ENCODE data around the gene TOMM70.
A peak's percentile ranks its signal among the peaks of the same experiment; 100 is the strongest.

Gene TOMM70

DNA sequence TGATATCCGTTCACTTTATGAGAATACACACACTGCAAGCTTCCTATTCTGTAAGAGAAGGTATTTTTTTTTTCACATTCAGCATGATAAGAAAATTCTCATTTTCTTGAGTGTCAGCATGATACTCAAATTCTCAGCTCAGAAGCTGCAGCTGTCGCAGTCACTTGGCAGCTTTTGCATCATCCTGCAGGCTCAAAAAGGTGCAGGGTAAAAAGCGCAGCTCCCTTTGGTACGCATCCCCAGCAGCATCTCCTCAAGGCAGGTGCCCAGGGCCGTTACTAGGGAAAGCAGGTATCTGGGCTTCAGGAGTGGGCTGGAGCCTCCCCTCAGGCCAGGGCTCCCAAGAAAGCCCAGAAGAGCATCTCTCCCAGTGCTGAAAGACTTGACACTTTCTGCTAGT, 22.7 kb upstream of the TOMM70 start:
- no peak overlapping the region for H3K27ac Mint-ChIP-seq
- no peaks in the 10 kb centered on the region for H3K4me1 Mint-ChIP-seq (ENCODE audit: low read depth)
- no peak overlapping the region for H3K4me3 Mint-ChIP-seq
- H3K9me3 Mint-ChIP-seq, result no peaks in the 10 kb centered on the region
- H3K27me3 Mint-ChIP-seq, result peaks cover 15% of the 10 kb centered on the region
- no peak for DNase-seq
- no peaks in the 10 kb centered on the region for H3K36me3 Mint-ChIP-seq (ENCODE audit: low read depth)

DNA sequence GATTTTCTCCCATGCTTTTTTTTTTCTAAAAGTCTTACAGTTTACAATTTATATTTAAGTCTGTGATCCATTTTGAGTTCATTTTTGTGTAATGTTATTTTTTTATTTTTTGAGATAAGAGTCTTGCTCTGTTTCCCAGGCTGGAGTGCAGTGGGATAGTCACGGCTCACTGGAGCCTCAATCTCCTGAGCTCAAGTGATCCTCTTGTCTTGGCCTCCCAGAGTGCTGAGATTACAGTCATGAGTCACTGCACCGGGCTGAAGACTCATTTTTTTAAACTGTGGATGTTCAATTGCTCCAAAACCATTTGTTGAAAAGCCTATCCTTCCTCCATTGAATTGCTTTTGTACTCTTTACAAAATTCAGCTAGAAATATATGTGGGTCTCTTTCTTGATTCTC, 20.0 kb upstream of the TOMM70 start:
- H3K36me3 Mint-ChIP-seq (ENCODE audit: low read depth), result no peaks in the 10 kb centered on the region
- H3K9me3 Mint-ChIP-seq, result no peaks in the 10 kb centered on the region
- peaks cover 12% of the 10 kb centered on the region for H3K27me3 Mint-ChIP-seq
- no peak for DNase-seq
- H3K4me1 Mint-ChIP-seq (ENCODE audit: low read depth), result no peaks in the 10 kb centered on the region
- no peak overlapping the region for H3K4me3 Mint-ChIP-seq
- no peak overlapping the region for H3K27ac Mint-ChIP-seq

DNA sequence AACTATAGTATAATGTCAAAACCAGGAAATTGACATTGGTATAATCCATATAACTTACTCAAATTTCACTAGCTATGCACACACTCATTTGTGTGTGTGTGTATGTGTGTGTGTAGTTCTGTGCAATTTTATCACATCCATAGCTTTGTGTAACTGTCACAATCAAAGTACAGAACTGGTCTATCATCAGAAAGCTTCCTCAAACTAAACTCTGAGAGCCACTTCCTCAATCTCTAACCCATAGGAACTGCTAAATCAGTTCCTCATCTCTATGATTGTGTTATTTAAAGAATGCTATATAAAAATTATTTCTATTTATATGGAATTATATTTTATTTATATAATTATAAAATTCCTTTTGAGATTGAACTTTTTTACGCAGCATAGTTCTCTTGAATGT, 18.5 kb upstream of the TOMM70 start:
- Mint-ChIP-seq H3K36me3 (ENCODE audit: low read depth) (no peaks in the 10 kb centered on the region), H3K27me3 (peaks cover 6% of the 10 kb centered on the region), H3K9me3 (no peaks in the 10 kb centered on the region), H3K27ac (no peak overlapping the region), H3K4me3 (no peak overlapping the region), H3K4me1 (ENCODE audit: low read depth) (no peaks in the 10 kb centered on the region)
- DNase-seq, result no peak

DNA sequence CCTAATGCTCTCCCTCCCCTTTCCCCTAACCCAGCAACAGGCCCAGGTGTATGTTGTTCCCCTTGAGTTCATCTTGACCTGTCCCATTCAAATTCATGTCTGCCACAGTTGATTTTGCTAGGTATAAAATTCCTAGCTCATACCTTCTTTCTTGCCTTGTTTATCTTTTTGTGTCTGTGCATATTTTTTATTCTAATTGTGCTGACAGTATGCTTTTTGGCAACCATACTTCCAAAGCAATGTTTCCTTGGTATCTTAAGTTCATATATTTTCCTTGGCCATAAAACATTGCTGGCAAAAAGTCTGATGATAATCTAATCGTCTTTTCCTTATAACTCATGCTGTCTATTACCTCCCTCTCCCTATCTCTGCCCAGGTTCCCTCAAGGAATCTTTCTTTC, 16.0 kb upstream of the TOMM70 start:
- DNase-seq, result no peak
- no peak overlapping the region for H3K4me3 Mint-ChIP-seq
- peaks cover 14% of the 10 kb centered on the region for H3K36me3 Mint-ChIP-seq (ENCODE audit: low read depth)
- peaks cover 15% of the 10 kb centered on the region for H3K9me3 Mint-ChIP-seq
- H3K4me1 Mint-ChIP-seq (ENCODE audit: low read depth), result no peaks in the 10 kb centered on the region
- no peak overlapping the region for H3K27ac Mint-ChIP-seq
- no peaks in the 10 kb centered on the region for H3K27me3 Mint-ChIP-seq

DNA sequence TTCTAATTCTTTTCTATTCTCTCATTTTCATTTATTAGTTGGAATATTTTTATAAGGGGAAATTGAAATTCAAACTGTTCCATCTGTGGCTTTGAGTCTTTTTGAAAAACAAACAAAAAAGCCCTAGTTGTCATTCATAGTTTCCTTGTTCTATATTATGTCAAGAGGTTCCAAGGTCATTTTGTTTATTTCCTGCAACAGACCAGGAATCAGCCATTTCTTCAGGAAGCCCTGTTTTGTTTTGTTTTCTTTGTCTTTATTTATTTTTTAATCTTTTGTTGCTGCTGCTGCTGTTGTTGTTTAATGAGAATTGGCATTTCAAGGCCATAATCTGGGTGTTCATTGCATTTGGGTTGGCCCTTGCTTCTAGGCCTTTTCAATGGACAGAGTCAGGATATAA, 15.3 kb upstream of the TOMM70 start:
- H3K27ac Mint-ChIP-seq, result no peak overlapping the region
- H3K4me1 Mint-ChIP-seq (ENCODE audit: low read depth), result no peaks in the 10 kb centered on the region
- peaks cover 16% of the 10 kb centered on the region for H3K9me3 Mint-ChIP-seq
- DNase-seq, result no peak
- no peaks in the 10 kb centered on the region for H3K27me3 Mint-ChIP-seq
- peaks cover 20% of the 10 kb centered on the region for H3K36me3 Mint-ChIP-seq (ENCODE audit: low read depth)
- H3K4me3 Mint-ChIP-seq, result no peak overlapping the region

DNA sequence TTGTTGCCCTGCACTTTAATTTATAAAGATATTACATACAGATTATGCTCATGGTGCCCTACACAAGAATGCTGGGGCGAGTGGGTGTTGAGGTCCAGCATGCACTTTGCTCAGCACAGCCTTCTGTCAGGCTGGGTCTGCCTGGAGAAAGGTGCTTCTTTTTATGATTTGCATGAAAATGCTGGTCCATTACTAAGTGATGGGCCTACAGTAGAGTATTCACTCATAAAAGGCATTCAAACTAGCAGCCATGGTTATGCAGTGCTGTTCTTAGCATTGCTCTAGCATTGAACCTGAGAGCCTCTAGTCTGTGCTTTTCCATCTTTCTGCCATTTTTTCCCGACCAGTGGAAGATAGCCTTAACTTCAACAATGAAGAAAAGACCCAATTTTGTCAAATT, 12.7 kb upstream of the TOMM70 start:
- Mint-ChIP-seq H3K9me3 (peaks cover 18% of the 10 kb centered on the region), H3K27me3 (no peaks in the 10 kb centered on the region), H3K27ac (no peak overlapping the region), H3K4me1 (ENCODE audit: low read depth) (no peaks in the 10 kb centered on the region), H3K4me3 (no peak overlapping the region), H3K36me3 (ENCODE audit: low read depth) (peaks cover 31% of the 10 kb centered on the region)
- no peak for DNase-seq

DNA sequence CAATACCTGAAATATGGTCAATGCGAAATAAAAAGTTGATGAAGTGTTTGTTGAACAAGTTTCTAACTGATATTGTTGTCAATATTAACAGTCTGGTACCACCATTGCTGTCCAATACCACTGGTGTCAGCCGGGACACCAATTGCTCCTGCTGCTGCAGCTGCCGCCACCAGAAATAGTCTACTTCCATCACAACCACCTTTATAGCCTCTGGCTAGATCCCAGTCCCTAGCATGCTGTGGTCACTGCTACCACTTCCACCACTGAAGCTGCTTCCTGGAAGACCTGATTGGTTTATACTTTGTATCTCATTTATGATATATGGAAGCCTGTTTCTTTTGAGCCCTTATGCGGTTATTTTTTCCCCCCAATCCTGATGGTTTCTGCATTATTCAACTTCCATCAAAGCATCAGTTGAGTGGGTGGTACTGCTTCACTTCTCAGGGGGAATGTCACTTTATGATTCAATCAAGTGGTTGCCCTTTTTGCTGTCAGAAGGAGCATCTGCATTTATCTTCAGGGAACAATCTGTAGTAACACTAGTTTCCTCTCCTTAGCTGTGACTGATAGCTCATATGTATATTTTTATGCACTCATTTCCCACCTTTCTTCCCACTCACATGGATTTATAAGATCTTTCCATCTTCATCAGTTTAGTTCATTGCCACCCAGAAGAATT, 12.2 kb upstream of the TOMM70 start:
- Mint-ChIP-seq H3K4me3 (no peak overlapping the region), H3K27me3 (no peaks in the 10 kb centered on the region), H3K4me1 (ENCODE audit: low read depth) (no peaks in the 10 kb centered on the region), H3K9me3 (peaks cover 19% of the 10 kb centered on the region), H3K27ac (no peak overlapping the region), H3K36me3 (ENCODE audit: low read depth) (peaks cover 34% of the 10 kb centered on the region)
- no peak for DNase-seq

DNA sequence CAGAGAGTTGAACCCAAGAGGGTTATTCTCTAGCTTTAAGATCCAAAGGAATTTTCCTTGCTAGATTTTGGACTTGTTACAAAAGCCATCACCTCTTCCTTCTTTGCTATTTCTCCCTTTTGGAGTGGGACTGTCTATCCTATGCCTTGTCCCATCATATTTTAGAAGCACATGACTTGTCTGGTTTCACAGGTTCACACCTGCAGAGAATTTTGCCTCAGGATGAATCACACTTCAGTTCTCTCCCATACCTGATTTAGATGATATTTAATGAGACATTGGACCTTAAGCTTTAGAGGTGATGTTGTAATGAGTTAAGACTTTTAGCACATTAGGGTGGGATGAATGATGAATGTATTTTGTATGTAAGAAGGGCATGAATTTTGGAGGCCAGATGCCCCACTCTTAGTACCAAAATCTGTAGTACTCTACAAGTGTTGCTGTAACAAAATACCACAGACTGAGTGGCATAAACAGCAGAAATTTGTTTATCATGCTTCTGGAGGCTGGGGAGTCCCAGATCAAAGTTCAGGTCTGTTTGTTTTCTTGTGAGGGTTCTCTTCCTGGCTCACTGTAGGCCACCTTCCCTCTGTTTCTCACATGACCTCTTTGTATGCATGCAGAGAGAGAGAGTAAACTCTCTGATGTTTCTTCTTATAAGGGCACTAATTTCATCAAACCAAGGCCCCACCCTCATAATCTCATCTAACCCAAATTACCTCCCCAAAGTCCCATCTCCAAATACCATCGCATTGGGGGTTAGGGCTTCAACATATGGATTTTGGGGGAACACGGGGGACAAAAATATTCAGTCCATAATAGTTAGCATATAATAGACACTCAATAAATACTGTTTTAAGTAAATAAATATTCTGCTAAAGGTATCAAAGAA, 10.4 kb upstream of the TOMM70 start:
- H3K9me3 Mint-ChIP-seq, result peaks cover 29% of the 10 kb centered on the region
- H3K27me3 Mint-ChIP-seq, result no peaks in the 10 kb centered on the region
- no peak overlapping the region for H3K27ac Mint-ChIP-seq
- peaks cover 46% of the 10 kb centered on the region for H3K36me3 Mint-ChIP-seq (ENCODE audit: low read depth)
- no peaks in the 10 kb centered on the region for H3K4me1 Mint-ChIP-seq (ENCODE audit: low read depth)
- no peak overlapping the region for H3K4me3 Mint-ChIP-seq
- DNase-seq, result no peak

DNA sequence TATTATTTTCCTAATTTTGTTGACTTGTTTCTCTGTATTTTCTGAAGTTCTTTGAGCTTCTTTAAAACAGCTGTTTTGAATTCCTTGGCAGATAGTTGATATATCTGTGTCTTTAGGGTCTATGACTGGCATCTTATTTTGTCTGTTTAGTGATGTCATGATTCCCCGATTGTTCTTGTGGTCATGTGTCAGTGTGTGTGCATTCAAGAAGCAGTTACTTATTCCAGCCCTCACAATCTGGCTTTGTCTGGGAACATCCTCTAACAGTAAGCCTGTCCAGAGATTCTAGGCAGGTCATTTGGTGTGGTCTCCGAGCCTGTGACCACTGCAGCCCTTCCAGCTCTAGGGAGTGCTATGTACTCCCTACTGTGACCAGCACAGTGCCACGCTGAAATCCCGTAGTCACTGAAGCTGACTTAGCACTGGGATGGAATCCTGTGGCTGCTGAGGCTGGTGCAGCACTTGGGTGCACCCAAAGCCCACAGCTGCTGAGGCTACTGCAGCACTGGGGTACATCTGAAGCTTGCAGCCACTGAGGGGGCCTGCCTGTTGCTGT, 7.2 kb upstream of the TOMM70 start:
- Mint-ChIP-seq H3K27ac (no peak overlapping the region), H3K27me3 (no peaks in the 10 kb centered on the region), H3K36me3 (ENCODE audit: low read depth) (peaks cover 50% of the 10 kb centered on the region), H3K4me1 (ENCODE audit: low read depth) (peaks cover 19% of the 10 kb centered on the region), H3K4me3 (no peak overlapping the region), H3K9me3 (peaks cover 22% of the 10 kb centered on the region)
- DNase-seq, result no peak

DNA sequence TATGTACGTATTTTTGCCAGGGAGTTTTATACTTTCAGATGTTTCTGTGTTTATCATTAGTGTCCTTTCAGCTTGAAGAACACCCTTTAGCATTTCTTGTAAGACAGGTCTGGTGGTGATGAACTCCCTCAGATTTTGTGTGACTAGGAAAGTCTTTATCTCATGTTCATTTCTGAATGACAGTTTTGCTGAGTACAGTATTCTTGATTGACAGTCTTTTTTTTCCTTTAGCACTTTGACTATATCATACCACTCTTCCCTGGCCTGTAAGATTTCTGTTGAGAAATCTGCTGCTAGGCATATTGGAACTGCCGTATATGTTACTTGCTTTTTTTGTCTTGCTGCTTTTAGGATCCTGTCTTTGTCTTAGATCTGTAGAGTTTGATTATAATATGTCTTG, 6.3 kb upstream of the TOMM70 start:
- no peak for DNase-seq
- no peak overlapping the region for H3K27ac Mint-ChIP-seq
- peaks cover 15% of the 10 kb centered on the region for H3K9me3 Mint-ChIP-seq
- H3K27me3 Mint-ChIP-seq, result no peaks in the 10 kb centered on the region
- peaks cover 42% of the 10 kb centered on the region for H3K36me3 Mint-ChIP-seq (ENCODE audit: low read depth)
- no peak overlapping the region for H3K4me3 Mint-ChIP-seq
- peaks cover 26% of the 10 kb centered on the region for H3K4me1 Mint-ChIP-seq (ENCODE audit: low read depth)

DNA sequence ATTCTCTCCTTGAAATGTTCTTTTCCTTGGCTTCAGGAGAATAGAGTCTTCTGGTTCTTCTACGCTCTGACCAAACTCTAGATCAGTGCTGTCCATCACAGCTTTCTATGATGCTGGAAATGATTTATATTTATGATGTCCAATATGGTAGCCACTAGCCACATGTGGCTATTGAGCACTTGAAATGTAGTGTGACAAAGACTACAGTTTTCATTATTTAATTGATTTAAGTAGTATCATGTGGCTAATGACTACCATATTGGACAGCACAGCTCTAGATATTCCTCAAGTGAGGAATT, 3.3 kb upstream of the TOMM70 start:
- no peak for DNase-seq
- Mint-ChIP-seq H3K9me3 (peaks cover 11% of the 10 kb centered on the region), H3K27me3 (no peaks in the 10 kb centered on the region), H3K4me1 (ENCODE audit: low read depth) (peaks cover 42% of the 10 kb centered on the region), H3K4me3 (peak overlapping the region; percentile 90), H3K27ac (no peak overlapping the region), H3K36me3 (ENCODE audit: low read depth) (peaks cover 48% of the 10 kb centered on the region)

DNA sequence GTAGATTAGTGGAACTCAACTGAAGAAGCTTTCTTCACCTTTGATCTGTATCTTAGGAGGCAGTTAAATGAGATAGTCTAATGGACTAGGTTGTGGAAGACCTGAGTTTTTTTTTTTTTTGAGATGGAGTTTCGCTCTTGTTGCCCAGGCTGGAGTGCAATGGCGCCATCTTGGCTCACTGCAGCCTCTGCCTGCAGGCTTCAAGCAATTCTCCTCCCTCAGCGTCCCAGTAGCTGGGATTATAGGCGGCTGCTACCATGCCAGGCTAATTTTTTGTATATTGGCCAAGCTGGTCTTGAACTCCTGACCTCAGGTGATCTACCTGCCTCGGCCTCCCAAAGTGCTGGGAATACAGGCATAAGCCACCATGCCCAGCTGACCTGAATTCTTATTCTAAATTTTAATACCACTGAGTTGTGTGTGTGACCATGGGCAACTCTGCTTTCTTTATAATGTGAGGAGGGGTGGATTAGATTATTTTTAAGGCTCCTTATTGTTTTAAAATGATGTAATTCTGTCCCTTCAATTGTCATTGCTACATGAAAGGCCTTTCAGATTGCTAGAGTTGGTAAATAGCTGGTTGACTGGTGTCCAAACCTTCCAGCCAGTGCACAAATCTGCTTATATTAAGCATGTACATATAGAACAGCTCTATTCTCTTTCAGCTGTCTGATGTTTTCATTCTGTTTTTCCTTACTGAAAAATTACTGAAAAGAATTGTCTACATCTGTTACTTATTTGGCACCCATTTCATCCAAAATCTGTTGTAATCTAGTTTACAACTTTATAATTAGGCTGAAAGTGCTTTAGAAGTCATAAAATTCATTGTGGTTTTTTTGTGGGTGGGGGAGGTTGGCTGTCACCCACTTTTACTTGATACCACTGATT, 2.7 kb upstream of the TOMM70 start:
- Mint-ChIP-seq H3K4me1 (ENCODE audit: low read depth) (peaks cover 46% of the 10 kb centered on the region), H3K9me3 (peaks cover 11% of the 10 kb centered on the region), H3K4me3 (peak overlapping the region; percentile 90), H3K27me3 (no peaks in the 10 kb centered on the region), H3K36me3 (ENCODE audit: low read depth) (peaks cover 50% of the 10 kb centered on the region), H3K27ac (no peak overlapping the region)
- DNase-seq, result no peak

DNA sequence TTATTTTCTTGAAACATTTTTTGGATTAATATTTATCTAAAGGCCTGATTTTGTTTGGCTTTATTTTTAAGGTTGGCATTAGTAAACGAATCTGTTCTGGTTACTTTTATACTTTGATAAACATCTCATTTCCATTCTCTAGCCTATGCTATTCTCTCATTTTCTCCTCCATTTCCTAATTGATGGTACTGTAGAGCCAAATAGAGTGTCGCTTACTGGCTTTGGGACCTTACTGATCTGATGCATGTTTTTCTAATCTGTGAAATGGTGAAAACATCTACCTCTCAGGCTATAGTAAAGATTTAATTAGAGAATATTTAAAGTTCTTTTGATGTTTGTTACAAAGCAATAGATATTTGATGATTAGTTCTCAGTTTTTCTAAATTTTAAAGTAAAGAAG, 2.0 kb upstream of the TOMM70 start:
- H3K27me3 Mint-ChIP-seq, result no peaks in the 10 kb centered on the region
- H3K27ac Mint-ChIP-seq, result no peak overlapping the region
- DNase-seq, result no peak
- H3K4me1 Mint-ChIP-seq (ENCODE audit: low read depth), result peaks cover 52% of the 10 kb centered on the region
- H3K4me3 Mint-ChIP-seq, result peak overlapping the region; percentile 90
- H3K9me3 Mint-ChIP-seq, result peaks cover 9% of the 10 kb centered on the region
- peaks cover 51% of the 10 kb centered on the region for H3K36me3 Mint-ChIP-seq (ENCODE audit: low read depth)

DNA sequence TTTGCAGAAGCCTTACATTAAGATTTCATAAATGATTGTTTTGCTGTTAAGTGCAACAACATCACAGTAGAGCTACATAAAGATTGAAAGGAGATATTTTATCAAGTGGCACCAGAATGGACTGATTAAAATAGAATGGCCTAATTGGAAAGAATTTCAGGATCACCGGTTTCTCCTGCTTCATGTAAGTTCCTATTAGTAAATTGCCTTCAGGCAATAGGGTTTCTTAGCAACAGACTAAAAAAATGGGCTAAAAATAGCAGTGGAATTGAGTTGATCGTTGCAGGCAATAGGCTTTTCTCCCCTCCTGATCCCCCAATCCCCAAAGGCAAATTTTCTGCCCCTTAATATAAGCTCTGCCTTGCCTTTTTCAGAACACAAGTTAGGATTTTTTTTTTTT, 1.4 kb upstream of the TOMM70 start:
- Mint-ChIP-seq H3K9me3 (peaks cover 2% of the 10 kb centered on the region), H3K27ac (peak overlapping the region; percentile 98), H3K27me3 (no peaks in the 10 kb centered on the region), H3K36me3 (ENCODE audit: low read depth) (peaks cover 50% of the 10 kb centered on the region), H3K4me1 (ENCODE audit: low read depth) (peaks cover 56% of the 10 kb centered on the region), H3K4me3 (peak overlapping the region; percentile 90)
- DNase-seq, result no peak
